ENCODE measurements around the gene CDH10.

GRCh38 chr5:24602188-24602587, 42.6 kb downstream of the CDH10 start:
- no peak for TF ChIP-seq CTCF (IDR thresholded peaks at IDR 0.05)
- no peak for TF ChIP-seq E2F5 (CRISPR knock-in tag; IDR thresholded peaks at IDR 0.05)
- no peak for TF ChIP-seq JAZF1 (CRISPR knock-in tag; IDR thresholded peaks at IDR 0.05)
- TF ChIP-seq CBFB (CRISPR knock-in tag; IDR thresholded peaks at IDR 0.05; ENCODE audit: low read depth), result no peak
- no peak for TF ChIP-seq JUN (CRISPR knock-in tag; IDR thresholded peaks at IDR 0.05)
- no peak for TF ChIP-seq ATF3 (CRISPR knock-in tag; conservative IDR thresholded peaks at IDR 0.05)
- no peak for TF ChIP-seq USF2 (CRISPR knock-in tag; IDR thresholded peaks at IDR 0.05)
- no peak for TF ChIP-seq ZBTB43 (CRISPR knock-in tag; IDR thresholded peaks at IDR 0.05)
- no peak for TF ChIP-seq TEAD4 (CRISPR knock-in tag; IDR thresholded peaks at IDR 0.05)
- TF ChIP-seq ETV6 (CRISPR knock-in tag; IDR thresholded peaks at IDR 0.05), result no peak
